ENCODE measurements around the gene PTPN1.

Gene PTPN1

GRCh38 chr20:50540620-50541605 lies 30.7 kb downstream of the PTPN1 start:
- no peak for TF ChIP-seq ZNF274 (IDR thresholded peaks at IDR 0.05; ENCODE audit: low read depth, low read length)
- peak overlapping the region; percentile 30; the same call in 1 of the 2 replicates for H3K4me3 ChIP-seq (ENCODE audit: low read length)

GRCh38 chr20:50541606-50542041 lies 31.4 kb downstream of the PTPN1 start:
- TF ChIP-seq ZNF274 (IDR thresholded peaks at IDR 0.05; ENCODE audit: low read depth, low read length): no peak
- peak overlapping the region; percentile 30; the same call in 1 of the 2 replicates for H3K4me3 ChIP-seq (ENCODE audit: low read length)

DNA sequence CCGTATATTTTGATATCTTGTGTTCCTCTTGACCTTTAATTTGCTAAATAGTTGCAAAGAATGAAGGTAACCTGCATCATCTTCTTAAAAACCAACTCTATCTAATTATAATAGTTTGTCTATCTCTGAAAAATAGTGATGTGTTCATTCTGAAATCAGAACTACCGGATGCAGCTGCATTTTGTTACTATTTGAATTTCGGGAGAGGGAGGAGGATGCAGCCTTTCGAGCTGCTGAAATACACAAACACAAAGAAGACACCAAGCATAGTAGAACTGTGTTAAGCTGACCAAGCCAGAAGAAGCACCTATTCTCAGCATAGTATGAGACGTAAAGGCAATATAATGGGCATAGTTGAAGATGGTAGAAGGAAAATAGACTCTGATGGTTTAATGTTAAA lies 33.1 kb downstream of the PTPN1 start:
- TF ChIP-seq ZNF274 (IDR thresholded peaks at IDR 0.05; ENCODE audit: low read depth, low read length): no peak
- no peak overlapping the region for H3K4me3 ChIP-seq (ENCODE audit: low read length)

DNA sequence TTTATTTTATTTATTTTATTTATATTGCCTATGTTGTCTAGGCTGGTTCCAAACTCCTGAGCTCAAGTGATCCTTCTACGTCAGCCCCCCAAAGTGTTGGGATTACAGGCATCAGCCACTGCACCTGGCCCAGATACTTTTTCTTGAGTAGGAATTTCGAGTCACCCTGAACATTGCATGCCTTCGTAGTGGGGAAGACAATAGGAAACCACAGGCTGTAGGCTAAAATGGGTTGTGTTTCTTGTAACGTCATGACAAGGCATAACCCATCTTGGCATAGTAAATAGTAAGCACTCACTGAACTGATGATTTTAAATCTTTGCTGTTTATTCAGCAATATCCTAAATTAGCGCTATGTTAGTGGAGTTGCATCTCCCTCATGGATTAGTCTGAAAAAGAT lies 34.9 kb downstream of the PTPN1 start:
- no peak overlapping the region for H3K4me3 ChIP-seq (ENCODE audit: low read length)
- no peak for TF ChIP-seq ZNF274 (IDR thresholded peaks at IDR 0.05; ENCODE audit: low read depth, low read length)

- no peak for TF ChIP-seq ZNF274 (IDR thresholded peaks at IDR 0.05; ENCODE audit: low read depth, low read length)
- peak overlapping the region; percentile 64; the same call in 1 of the 2 replicates for H3K4me3 ChIP-seq (ENCODE audit: low read length)
Measured at GRCh38 chr20:50546729-50547314, 36.6 kb downstream of the PTPN1 start.

DNA sequence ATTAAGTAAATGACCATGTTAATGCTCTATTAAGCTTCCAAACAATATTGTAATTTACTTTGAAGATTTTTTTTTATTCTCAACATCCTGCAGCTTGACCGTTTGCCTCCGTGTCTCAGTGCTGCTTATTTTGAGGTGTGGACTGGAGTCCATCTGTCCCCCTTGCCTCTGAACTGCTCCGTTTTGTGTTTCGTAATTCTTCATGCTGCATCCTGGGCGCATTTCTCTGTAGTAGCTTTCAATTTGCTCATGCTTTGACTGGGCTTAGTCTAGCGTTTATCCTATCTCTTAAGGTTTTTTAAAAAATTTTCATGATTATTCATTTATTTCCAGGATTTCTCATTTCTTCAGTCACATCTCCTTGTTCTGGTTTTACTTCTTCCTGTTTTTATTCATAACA lies 37.8 kb downstream of the PTPN1 start:
- no peak overlapping the region; the same call in 1 of the 2 replicates for H3K4me3 ChIP-seq (ENCODE audit: low read length)
- TF ChIP-seq ZNF274 (IDR thresholded peaks at IDR 0.05; ENCODE audit: low read depth, low read length): no peak

DNA sequence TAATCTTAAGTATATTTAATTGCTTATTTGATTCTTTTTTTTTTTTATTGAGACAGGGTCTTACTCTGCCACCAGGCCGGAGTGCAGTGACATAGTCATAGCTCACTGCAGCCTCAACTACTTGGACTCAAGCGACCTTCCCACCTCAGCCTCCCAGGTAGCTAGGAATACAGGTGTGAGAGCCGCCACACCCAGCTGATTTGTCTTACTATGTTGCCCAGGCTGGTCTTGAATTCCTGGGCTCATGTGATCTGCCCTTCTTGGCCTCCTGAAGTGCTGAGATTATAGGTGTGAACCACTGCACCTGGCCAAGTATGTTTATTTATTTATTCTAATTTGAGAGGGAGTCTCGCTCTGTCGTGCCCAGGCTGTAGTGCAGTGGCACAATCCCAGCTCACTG lies 38.2 kb downstream of the PTPN1 start:
- TF ChIP-seq ZNF274 (IDR thresholded peaks at IDR 0.05; ENCODE audit: low read depth, low read length): no peak
- no peak overlapping the region for H3K4me3 ChIP-seq (ENCODE audit: low read length)

GRCh38 chr20:50550531-50550930 lies 40.3 kb downstream of the PTPN1 start:
- no peak overlapping the region for H3K4me3 ChIP-seq (ENCODE audit: low read length)
- TF ChIP-seq ZNF274 (IDR thresholded peaks at IDR 0.05; ENCODE audit: low read depth, low read length): no peak

GRCh38 chr20:50551288-50551687 lies 41.1 kb downstream of the PTPN1 start:
- H3K4me3 ChIP-seq (ENCODE audit: low read length): no peak overlapping the region
- TF ChIP-seq ZNF274 (IDR thresholded peaks at IDR 0.05; ENCODE audit: low read depth, low read length): no peak

- no peak overlapping the region for H3K4me3 ChIP-seq (ENCODE audit: low read length)
- no peak for TF ChIP-seq ZNF274 (IDR thresholded peaks at IDR 0.05; ENCODE audit: low read depth, low read length)
Measured at GRCh38 chr20:50552979-50553378, 42.8 kb downstream of the PTPN1 start.

GRCh38 chr20:50554694-50555579 lies 44.8 kb downstream of the PTPN1 start:
- H3K4me3 ChIP-seq (ENCODE audit: low read length): no peak overlapping the region
- TF ChIP-seq ZNF274 (IDR thresholded peaks at IDR 0.05; ENCODE audit: low read depth, low read length): no peak

- no peak for TF ChIP-seq ZNF274 (IDR thresholded peaks at IDR 0.05; ENCODE audit: low read depth, low read length)
- no peak overlapping the region for H3K4me3 ChIP-seq (ENCODE audit: low read length)
Measured at GRCh38 chr20:50555662-50556061, 45.5 kb downstream of the PTPN1 start.

DNA sequence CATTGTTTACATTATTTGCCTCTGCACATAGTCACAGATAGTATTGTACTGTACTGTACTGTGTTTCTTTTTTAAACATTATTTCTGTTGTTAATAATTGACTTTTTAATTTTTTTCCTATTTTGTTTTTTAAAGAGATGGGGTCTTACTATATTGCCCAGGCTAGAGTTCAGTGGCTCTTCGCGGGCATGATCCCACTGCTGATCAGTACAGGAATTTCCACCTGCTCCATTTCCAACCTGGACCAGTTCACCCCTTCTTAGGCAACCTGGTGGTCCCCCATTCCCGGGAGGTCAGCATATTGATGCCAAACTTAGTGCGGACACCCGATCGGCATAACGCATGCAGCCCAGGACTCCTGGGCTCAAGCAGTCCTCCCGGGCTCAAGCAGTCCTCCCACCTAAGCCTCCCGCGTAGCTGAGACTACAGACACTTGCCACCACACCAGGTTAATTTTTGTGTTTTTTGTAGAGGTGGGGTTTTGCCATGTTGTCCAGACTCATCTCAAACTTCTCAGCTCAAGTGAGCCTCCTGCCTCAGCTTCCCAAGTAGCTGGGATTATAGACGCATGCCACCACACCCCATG lies 47.5 kb downstream of the PTPN1 start:
- TF ChIP-seq ZNF274 (IDR thresholded peaks at IDR 0.05; ENCODE audit: low read depth, low read length): no peak
- no peak overlapping the region for H3K4me3 ChIP-seq (ENCODE audit: low read length)

GRCh38 chr20:50558483-50558925 lies 48.3 kb downstream of the PTPN1 start:
- no peak overlapping the region for H3K4me3 ChIP-seq (ENCODE audit: low read length)
- no peak for TF ChIP-seq ZNF274 (IDR thresholded peaks at IDR 0.05; ENCODE audit: low read depth, low read length)
